Endothelial cell of umbilical vein (primary cell): Measurements from ENCODE around the gene PCDH15. TPM values are rescaled to one million over a fixed set of nuclear protein-coding genes. Genes with fewer than 3 reads are reported as not detected.

Experiments used
- BruUV-seq: library from RNA; stranded (reverse); fragments of 400-500 nt; replicated peaks from 2 replicates; lab custom pipeline; 2021; lab: Mats Ljungman, UMichigan
- CTCF ChIA-PET: fragments of 300-600, 350-600 bp; sonication (Branson Sonifier 250); formaldehyde crosslinking; loops from one replicate; lab custom pipeline; 2021; ENCODE audit warnings: antibody characterized with exemption, inconsistent platforms; lab: Charles Lee
- POLR2A ChIA-PET: fragments of 300-600, 350-600 bp; sonication (Branson Sonifier 250); formaldehyde crosslinking; loops from one replicate; lab custom pipeline; 2021; ENCODE audit warnings: antibody characterized with exemption, inconsistent platforms; lab: Charles Lee
- DNase-seq: peaks from one replicate; pipeline ENCODE4 v3.0.0-alpha.2; 2011; ENCODE audit warnings: low read depth, low spot score
- FAIRE-seq: peaks from 2 replicates; lab custom pipeline; 2011; peaks lifted over from hg19 to GRCh38; lab: Jason Lieb, UNC
- H2AFZ ChIP-seq: 2 replicates; pipeline ENCODE4 v1.6.0; 2012; ENCODE audit warnings: low read depth, low read length, control low read depth, inconsistent platforms
- H3K27ac ChIP-seq: 2 replicates; pipeline ENCODE4 v1.5.1; 2011; ENCODE audit warnings: low read depth, mild to moderate bottlenecking, control low read depth, low read length, moderate library complexity; ENCODE audit not compliant: insufficient read depth
- H3K27me3 ChIP-seq, 2 experiments: 2 replicates each; pipeline versions ENCODE4 v1.6.0 to v1.6.1; 2011; ENCODE audit warnings: low read length in 2 of 2, mixed read lengths in 1 of 2; ENCODE audit not compliant: control insufficient read depth in 2 of 2, insufficient read depth in 2 of 2
- H3K36me3 ChIP-seq, 2 experiments: 2 replicates in 1 of 2; 3 replicates in 1 of 2; pipeline ENCODE4 v1.5.1; 2011; ENCODE audit warnings: low read length in 2 of 2, mild to moderate bottlenecking in 1 of 2, moderate library complexity in 1 of 2; ENCODE audit not compliant: control insufficient read depth in 2 of 2, insufficient read depth in 2 of 2; ENCODE audit errors: extremely low read depth in 1 of 2
- H3K4me1 ChIP-seq: 3 replicates; pipeline ENCODE4 v1.5.1; 2011; ENCODE audit warnings: mild to moderate bottlenecking, low read length; ENCODE audit not compliant: control insufficient read depth, insufficient read depth; ENCODE audit errors: extremely low read depth
- H3K4me2 ChIP-seq: 2 replicates; pipeline ENCODE4 v1.6.1; 2011; ENCODE audit warnings: low read length, control low read depth, mixed read lengths; ENCODE audit not compliant: insufficient read depth
- H3K4me3 ChIP-seq, 3 experiments: fragments of 200-600 bp in 1 of 3; sonication (generic), shearing (Covaris generic) in 1 of 3; replicated peaks in 1 of 3; 2 replicates each; pipeline ENCODE4 v1.5.1; 2011 to 2016; ENCODE audit warnings: control low read depth in 3 of 3, low read length in 3 of 3, mild to moderate bottlenecking in 2 of 3, inconsistent platforms in 1 of 3, low read depth in 1 of 3, moderate library complexity in 1 of 3; ENCODE audit not compliant: insufficient read depth in 1 of 3
- H3K79me2 ChIP-seq: 2 replicates; pipeline ENCODE4 v1.6.0; 2012; ENCODE audit warnings: low read length, inconsistent platforms; ENCODE audit not compliant: control insufficient read depth, insufficient read depth
- H3K9ac ChIP-seq: replicated peaks from 2 replicates; pipeline ENCODE3; 2011; ENCODE audit warnings: low read length, control low read depth; ENCODE audit not compliant: insufficient read depth; ENCODE audit errors: extremely low read depth
- H3K9me1 ChIP-seq: replicated peaks from 3 replicates; pipeline ENCODE4 v1.6.0; 2011; ENCODE audit warnings: mild to moderate bottlenecking, low read length; ENCODE audit not compliant: control insufficient read depth, insufficient read depth; ENCODE audit errors: extremely low read depth
- H3K9me3 ChIP-seq: replicated peaks from 2 replicates; pipeline ENCODE4 v1.5.1; 2012; ENCODE audit warnings: low read length, inconsistent platforms; ENCODE audit not compliant: control insufficient read depth, insufficient read depth
- H4K20me1 ChIP-seq: replicated peaks from 2 replicates; pipeline ENCODE3; 2011; ENCODE audit warnings: mild to moderate bottlenecking, low read length; ENCODE audit not compliant: control insufficient read depth, insufficient read depth; ENCODE audit errors: extremely low read depth
- CTCF ChIP-seq, 2 donors: IDR thresholded peaks; 1 replicate in 1 of 2; 2 replicates in 1 of 2; pipeline ENCODE4 v1.5.1; 2011; ENCODE audit warnings: low read length in 2 of 2, mild to moderate bottlenecking in 2 of 2, moderate library complexity in 2 of 2, control low read depth in 1 of 2, inconsistent platforms in 1 of 2, low read depth in 1 of 2; ENCODE audit not compliant: insufficient read depth in 1 of 2; ENCODE audit errors: extremely low read depth in 1 of 2
- EZH2 ChIP-seq: IDR thresholded peaks from 2 replicates; pipeline ENCODE4 v1.6.1; 2012; ENCODE audit warnings: borderline replicate concordance, low read depth, mild to moderate bottlenecking, moderate library complexity, low read length, inconsistent platforms; ENCODE audit not compliant: severe bottlenecking
- FOS ChIP-seq: IDR thresholded peaks from 2 replicates; pipeline ENCODE4 v1.6.1; 2011; ENCODE audit warnings: mild to moderate bottlenecking, low read length, moderate library complexity, borderline replicate concordance; ENCODE audit not compliant: insufficient read depth
- GATA2 ChIP-seq: IDR thresholded peaks from 2 replicates; pipeline ENCODE4 v1.7.0; 2011; ENCODE audit warnings: low read depth, mild to moderate bottlenecking, moderate library complexity, mixed read lengths, low read length; ENCODE audit not compliant: insufficient read length, insufficient read depth
- JUN ChIP-seq: IDR thresholded peaks from 2 replicates; pipeline ENCODE4 v1.6.1; 2011; ENCODE audit warnings: borderline replicate concordance, low read depth; ENCODE audit not compliant: insufficient read length, insufficient read depth
- MAX ChIP-seq: IDR thresholded peaks from 2 replicates; pipeline ENCODE4 v1.6.1; 2011; ENCODE audit not compliant: insufficient read depth, insufficient read length
- MYC ChIP-seq: IDR thresholded peaks from one replicate; pipeline ENCODE4 v1.6.1; 2011; ENCODE audit warnings: mild to moderate bottlenecking, low read depth, low read length
- POLR2A ChIP-seq: IDR thresholded peaks from 2 replicates; pipeline ENCODE4 v1.6.1; 2012; ENCODE audit warnings: low read depth, mild to moderate bottlenecking, control low read depth, low read length
- POLR2AphosphoS5 ChIP-seq: IDR thresholded peaks from 2 replicates; pipeline ENCODE4 v1.6.1; 2012; ENCODE audit warnings: low read depth, mild to moderate bottlenecking, control low read depth, low read length, moderate library complexity; ENCODE audit not compliant: insufficient read depth
- dilution Hi-C: fragments of 300-500 bp; cut with MboI; formaldehyde crosslinking; loops from one replicate; pipeline ENCODE4 v1.15.0; 2019; ENCODE audit warnings: low sequenced_read_pairs; ENCODE audit not compliant: extremely low pct_ligation_motif_present
- intact Hi-C: fragments of 100-400 bp; cut with micrococcal nuclease; formaldehyde crosslinking; loops from one replicate; pipeline ENCODE4 v1.10.0; 2022
- polyA plus RNA-seq, 4 experiments: library from polyadenylated mRNA; depleted of rRNA in 3 of 4; stranded (reverse) in 3 of 4; unstranded in 1 of 4; fragments of >200 nt; gene quantifications; 2 replicates each; pipeline versions ENCODE4 v1.2.1 to v1.2.3, GENCODE V29; 2011 to 2012; ENCODE audit warnings: missing spikeins in 1 of 4
- total RNA-seq: library from RNA; stranded (reverse); gene quantifications from 2 replicates; pipeline ENCODE4 v1.2.3, GENCODE V29; 2021

The PCDH15 gene
- total and polyA plus RNA-seq, 2 donors (not counting 3 experiments of a cell fraction or from before 2014, with no cell fraction given): 0.04 TPM; not detected in 1

- Histone ChIP-seq H3K4me3 (no peak overlapping the region), H2AFZ (no peak overlapping the region), H3K9me3 (no peaks in the 10 kb centered on the region), H3K27ac (no peak overlapping the region), H3K9me1 (no peaks in the 10 kb centered on the region), H3K36me3 (no peaks in the 10 kb centered on the region), H3K4me1 (no peaks in the 10 kb centered on the region), H3K27me3 (no peaks in the 10 kb centered on the region), H3K79me2 (no peaks in the 10 kb centered on the region), H3K9ac (no peak overlapping the region), H4K20me1 (no peaks in the 10 kb centered on the region), H3K4me2 (no peak overlapping the region)
- intact Hi-C loops: no loop called here
- dilution Hi-C loops: no loop called here
- CTCF ChIA-PET: no interaction called here
- no peak for DNase-seq
- POLR2A ChIA-PET: no interaction called here
- no peak for TF ChIP-seq GATA2
- no peak for TF ChIP-seq POLR2AphosphoS5
- TF ChIP-seq MAX: no peak
- TF ChIP-seq EZH2: no peak
- TF ChIP-seq CTCF (IDR thresholded peaks at IDR 0.05; ENCODE audit: extremely low read depth in 1 of 2, insufficient read depth in 1 of 2, low read depth in 1 of 2, low read length in 2 of 2): no peak
- TF ChIP-seq JUN: no peak
- TF ChIP-seq POLR2A: no peak
- no peak for TF ChIP-seq FOS
- TF ChIP-seq MYC: no peak
- FAIRE-seq: no peak
- no TSS peak for BruUV-seq
Observed at GRCh38 chr10:54335296-54335695, 465.7 kb downstream of the PCDH15 start.
